GM21717 (cell line): ENCODE data around the gene UPB1.
"Not testable (repeated sequence)": the region's sequence is repeated elsewhere in the genome, so short reads cannot be mapped to it uniquely, and the experiment has no call there.

Experiments
- ATAC-seq: cut with Tn5 transposase; IDR thresholded peaks from one replicate; pipeline ENCODE4 v1.9.1; 2021; ENCODE audit warnings: mild to moderate bottlenecking, moderate library complexity; ENCODE audit not compliant: unreplicated experiment

UPB1 gene

DNA sequence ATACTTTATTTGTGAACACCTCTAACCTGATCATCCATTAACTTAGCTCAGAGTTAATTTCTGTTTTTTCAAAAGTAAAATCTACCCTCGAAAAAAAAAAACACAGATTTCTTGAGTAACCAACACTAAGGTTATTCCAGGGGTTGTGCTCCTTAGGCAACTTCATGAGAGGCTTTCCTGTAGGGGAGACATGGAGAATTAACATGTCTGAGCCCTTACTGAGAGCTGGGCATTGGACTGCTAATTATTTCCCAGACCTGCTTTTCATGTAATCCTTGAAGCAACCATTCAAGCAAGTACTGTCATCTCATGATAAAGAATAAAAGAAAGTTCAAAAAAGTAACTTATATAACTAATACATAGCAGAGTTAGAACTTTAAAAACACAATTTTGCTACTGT lies 13.5 kb upstream of the UPB1 start:
- no peak for ATAC-seq

DNA sequence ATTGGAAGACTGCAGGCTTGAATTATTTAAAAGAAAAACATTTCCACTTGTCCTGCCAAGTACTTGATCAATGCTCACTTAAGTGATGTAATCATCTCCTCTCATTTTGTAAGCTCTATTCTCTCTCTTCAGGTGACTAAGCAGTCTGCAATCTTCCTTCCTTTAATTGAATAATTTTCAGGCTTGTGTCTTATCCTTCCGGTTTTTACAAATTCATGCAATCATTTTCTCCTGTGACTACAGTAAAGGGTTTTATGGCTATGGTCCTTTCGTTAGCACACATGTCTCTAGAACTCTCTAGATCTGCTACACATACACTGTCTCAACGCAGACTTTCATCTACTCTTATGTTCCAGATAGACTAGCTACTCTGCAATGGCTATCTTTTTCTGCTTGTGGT lies 12.6 kb upstream of the UPB1 start:
- no peak for ATAC-seq

DNA sequence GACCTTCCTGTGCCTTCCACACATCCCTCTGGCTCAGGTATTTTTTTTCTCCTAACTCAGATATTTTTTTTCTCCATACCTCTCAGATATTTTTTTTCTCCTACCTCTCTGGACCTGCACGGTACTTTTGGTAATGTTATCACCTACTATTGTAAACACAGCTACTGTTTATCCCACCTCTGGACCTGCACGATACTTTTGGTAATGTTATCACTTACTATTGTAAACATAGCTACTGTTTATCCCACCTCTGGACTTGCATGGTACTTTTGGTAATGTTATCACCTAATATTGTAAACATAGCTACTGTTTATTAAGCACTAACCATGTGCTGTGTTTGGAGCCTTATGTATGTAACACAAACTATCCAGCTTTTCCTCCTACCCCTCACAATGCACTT lies 12.1 kb upstream of the UPB1 start:
- ATAC-seq, result no peak

DNA sequence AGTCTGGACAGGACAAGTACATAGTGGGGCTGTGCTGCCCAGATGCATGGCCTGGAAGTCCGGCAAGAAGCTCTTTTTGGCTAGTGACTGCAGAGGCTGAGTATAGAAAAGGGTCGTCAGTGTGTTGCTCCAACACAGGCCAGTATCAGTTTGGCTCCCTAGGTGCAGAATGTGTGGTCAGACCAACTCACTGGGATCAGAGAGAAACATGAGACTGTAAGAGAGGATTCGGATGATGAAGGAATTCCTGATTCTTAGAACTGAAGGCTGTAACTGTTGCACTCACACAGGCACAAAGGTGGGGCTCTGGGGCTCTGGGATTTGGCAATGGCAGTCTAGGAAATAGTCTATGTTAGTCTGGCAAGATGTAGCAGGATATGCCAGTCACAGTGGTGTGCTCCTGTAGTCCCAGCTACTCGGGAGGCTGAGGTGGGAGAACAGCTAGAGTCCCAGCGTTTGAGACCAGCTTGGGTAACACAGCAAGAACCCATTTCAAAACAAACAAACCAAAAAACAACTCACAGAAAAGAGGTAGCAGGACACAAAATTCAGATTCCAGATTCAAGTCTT lies 11.1 kb upstream of the UPB1 start:
- no peak for ATAC-seq

DNA sequence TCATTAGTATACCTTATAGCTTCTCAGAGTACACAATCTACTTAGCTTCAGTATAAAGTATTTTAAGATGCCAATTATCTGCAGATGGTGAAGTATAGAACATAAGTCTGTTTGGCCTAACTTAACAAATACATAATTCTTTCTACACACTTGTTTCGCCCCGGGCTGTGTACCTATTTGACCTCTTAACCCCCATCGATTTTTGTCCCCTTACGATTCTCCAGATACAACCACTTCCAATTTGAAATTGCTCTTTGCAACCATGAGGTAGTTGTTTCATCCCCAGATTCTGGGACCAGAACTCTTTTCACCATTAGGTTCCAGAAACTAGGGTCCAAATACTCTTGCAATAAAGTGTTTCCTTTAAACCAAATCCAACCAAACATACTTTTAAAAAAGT lies 10.0 kb upstream of the UPB1 start:
- ATAC-seq, result no peak

GRCh38 chr22:24485608-24486007 lies 9.5 kb upstream of the UPB1 start:
- ATAC-seq, result no peak

DNA sequence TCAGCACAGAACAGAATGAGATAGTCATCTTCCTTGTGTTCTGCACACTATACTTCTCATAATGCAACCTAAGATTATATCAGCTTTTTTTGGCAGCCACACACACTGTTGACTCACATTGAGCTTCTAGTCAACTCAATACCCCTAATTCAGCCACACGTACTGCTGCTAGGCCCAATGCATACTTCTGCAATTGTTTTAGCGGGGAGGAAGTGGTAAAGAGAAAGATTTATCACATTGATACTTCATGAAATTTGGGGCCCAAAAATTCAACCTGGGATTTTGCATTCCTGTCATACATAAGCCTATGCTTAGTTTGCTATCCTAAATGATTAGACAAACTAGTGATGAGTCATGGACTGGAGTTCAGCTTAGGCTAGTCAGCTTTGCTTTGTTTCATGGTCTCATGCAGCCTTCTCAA lies 8.6 kb upstream of the UPB1 start:
- ATAC-seq, result no peak

- no peak for ATAC-seq
Observed at GRCh38 chr22:24489011-24489410, 6.1 kb upstream of the UPB1 start.

DNA sequence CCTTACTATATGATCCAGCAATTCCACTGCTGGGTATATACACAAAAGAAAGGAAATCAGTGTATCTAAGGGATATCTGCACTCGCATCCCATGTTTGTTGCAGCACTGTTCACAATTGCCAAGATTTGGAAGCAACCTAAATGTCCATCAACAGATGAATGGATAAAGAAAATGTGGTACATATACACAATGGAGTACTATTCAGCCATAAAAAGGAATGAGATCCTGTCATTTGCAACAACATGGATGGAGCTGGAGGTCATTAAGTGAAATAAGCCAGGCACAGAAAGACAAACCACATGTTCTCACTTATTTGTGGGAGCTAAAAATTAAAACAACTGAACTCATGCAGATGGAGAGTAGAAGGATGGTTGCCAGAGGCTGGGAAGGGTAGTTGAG lies 5.7 kb upstream of the UPB1 start:
- ATAC-seq, result not testable (repeated sequence)

DNA sequence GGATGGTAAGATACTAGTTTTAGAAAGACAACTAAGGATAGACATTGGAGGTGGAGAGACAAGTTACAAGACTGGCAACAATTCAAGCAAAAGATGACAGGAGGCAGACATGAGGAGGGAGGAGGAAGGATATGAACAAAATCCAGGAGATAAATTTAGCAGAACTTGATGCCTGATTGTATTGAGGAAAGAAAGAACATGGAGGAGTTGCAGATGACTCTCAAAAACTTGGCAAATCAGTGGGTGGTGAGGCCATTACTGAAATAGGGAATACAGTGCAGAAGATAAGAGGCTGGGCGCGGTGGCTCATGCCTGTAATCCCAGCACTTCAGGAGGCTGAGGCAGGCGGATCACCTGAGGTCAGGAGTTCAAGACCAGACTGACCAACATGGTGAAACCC lies 2.7 kb upstream of the UPB1 start:
- ATAC-seq, result no peak

GRCh38 chr22:24494167-24494527 lies 985 bp upstream of the UPB1 start:
- ATAC-seq, result no peak

- no peak for ATAC-seq
Observed at GRCh38 chr22:24495365-24495675, 188 bp downstream of the UPB1 start.

DNA sequence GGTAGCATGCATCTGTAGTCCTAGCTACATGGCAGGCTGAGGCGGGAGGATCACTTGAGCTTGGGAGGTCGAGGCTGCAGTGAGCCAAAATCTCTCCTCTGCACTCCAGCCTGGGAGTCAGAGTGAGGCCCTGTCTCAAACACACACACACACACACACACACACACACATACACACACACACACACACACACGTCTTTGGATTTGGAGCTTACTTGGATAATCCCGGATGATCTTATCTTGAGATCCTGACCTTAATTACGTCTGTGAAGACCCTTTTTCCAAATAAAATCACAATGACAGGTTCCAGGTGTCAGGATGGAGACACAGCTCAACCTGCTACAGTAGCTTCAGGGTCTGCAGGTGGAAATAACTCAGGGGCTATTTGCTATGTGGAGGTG lies 1.1 kb downstream of the UPB1 start:
- no peak for ATAC-seq

DNA sequence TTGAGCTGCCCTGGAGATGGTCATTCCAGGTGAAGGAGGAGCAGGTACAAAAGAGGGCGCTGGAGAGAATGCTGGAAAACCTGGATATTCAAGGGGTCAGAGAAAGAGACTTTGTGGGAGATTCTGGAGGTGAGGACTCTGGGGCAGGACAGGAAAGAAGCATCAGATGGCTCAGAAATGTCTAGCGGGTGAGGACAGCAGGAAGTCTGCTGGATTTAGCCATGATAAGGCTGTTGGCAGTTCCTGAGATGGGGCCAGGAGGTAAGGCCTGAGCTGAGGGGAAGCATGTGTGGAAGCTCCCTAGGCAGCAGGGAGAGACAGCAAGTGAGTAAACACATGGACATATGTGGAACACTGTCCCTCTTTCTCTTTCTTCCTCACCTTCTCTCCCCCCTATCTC lies 1.5 kb downstream of the UPB1 start:
- no peak for ATAC-seq

DNA sequence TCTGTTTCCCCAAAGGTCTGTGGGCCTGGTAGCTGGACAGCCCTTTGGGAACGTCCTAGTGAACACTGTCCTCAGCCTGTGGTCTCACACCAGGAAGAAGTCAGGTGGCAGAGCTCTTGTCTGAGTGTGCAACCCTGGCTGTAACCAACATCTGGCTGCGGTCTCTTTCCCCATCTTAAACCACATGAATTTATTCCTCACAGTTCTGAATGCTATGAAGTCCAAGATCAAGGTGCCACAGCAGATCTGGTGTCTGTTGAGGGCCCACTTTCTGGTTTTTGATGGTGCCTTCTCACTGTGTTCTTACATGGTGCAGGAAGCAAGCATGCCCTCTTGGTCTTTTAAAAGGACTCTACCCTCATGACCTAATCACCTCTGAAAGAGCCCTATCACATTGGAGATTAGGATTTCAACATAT lies 2.7 kb downstream of the UPB1 start:
- ATAC-seq, result no peak

GRCh38 chr22:24498824-24499223 lies 3.7 kb downstream of the UPB1 start:
- ATAC-seq, result no peak

DNA sequence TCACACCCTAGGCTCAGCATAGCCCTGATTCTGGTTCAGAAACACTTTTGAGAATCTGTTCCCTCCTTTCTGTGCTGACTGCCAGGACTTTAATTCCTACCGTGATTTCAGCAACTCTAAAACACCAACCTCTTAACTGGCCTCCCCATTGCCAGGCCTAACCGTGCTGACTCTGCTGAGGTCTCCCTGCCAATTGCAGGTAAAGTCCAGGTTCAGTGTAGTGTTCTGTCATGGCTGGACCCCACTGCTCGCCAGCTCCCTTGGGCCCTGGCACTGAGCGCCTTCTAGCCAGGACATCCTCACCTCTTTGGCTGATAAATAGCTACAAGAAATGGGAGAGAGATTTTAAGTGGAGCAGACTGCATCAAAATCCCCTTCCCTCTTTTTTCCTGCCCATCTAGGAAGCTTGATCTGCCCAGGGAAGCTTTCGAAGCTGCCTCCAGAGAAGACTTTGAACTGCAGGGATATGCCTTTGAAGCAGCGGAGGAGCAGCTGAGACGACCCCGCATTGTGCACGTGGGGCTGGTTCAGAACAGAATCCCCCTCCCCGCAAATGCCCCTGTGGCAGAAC lies 4.7 kb downstream of the UPB1 start:
- ATAC-seq, result no peak

- ATAC-seq, result no peak
Observed at GRCh38 chr22:24500277-24500820, 5.2 kb downstream of the UPB1 start.

GRCh38 chr22:24501301-24502005 lies 6.3 kb downstream of the UPB1 start:
- no peak for ATAC-seq

GRCh38 chr22:24502034-24502433 lies 6.9 kb downstream of the UPB1 start:
- ATAC-seq, result no peak

- no peak for ATAC-seq
Observed at GRCh38 chr22:24502541-24502940, 7.4 kb downstream of the UPB1 start.

- no peak for ATAC-seq
Observed at GRCh38 chr22:24503137-24503842, 8.2 kb downstream of the UPB1 start.
